Keratinocyte (primary cell): ENCODE results near the gene FRMPD2. TPM values are rescaled to one million over a fixed set of nuclear protein-coding genes. Genes with fewer than 3 reads are reported as not detected.

Experiments
- DNase-seq: peaks from one replicate; pipeline ENCODE4 v3.0.0-alpha.2; 2011; ENCODE audit warnings: low read depth, missing footprints, low spot score
- FAIRE-seq: peaks from 2 replicates; lab custom pipeline; 2011; peaks lifted over from hg19 to GRCh38; lab: Jason Lieb, UNC
- H2AFZ ChIP-seq: 2 replicates; pipeline ENCODE4 v1.6.0; 2012; ENCODE audit warnings: low read length, control low read depth, inconsistent platforms; ENCODE audit not compliant: control insufficient read depth
- H3K27ac ChIP-seq: 2 replicates; pipeline ENCODE4 v1.5.1; 2011; ENCODE audit warnings: low read length; ENCODE audit not compliant: control insufficient read depth, insufficient read depth
- H3K27me3 ChIP-seq: 3 replicates; pipeline ENCODE4 v1.6.0; 2011; ENCODE audit warnings: low read length; ENCODE audit not compliant: control insufficient read depth, insufficient read depth; ENCODE audit errors: extremely low read depth
- H3K36me3 ChIP-seq, 2 experiments: 2 replicates in 1 of 2; 3 replicates in 1 of 2; pipeline ENCODE4 v1.5.1; 2011; ENCODE audit warnings: low read length in 2 of 2, mild to moderate bottlenecking in 1 of 2; ENCODE audit not compliant: control insufficient read depth in 2 of 2, insufficient read depth in 2 of 2; ENCODE audit errors: extremely low read depth in 1 of 2
- H3K4me1 ChIP-seq: 3 replicates; pipeline ENCODE4 v1.5.1; 2011; ENCODE audit warnings: low read length; ENCODE audit not compliant: control insufficient read depth, insufficient read depth; ENCODE audit errors: extremely low read depth
- H3K4me2 ChIP-seq: 3 replicates; pipeline ENCODE4 v1.6.0; 2011; ENCODE audit warnings: low read depth, low read length; ENCODE audit not compliant: control insufficient read depth, insufficient read depth; ENCODE audit errors: extremely low read depth
- H3K4me3 ChIP-seq, 3 experiments: fragments of 200-600 bp in 1 of 3; sonication (generic) in 1 of 3; 2 replicates in 2 of 3; 3 replicates in 1 of 3; pipeline ENCODE4 v1.5.1; 2011 to 2016; ENCODE audit warnings: low read length in 3 of 3, mild to moderate bottlenecking in 3 of 3, control low read depth in 2 of 3, inconsistent platforms in 1 of 3, low read depth in 1 of 3, mixed read lengths in 1 of 3, mixed run types in 1 of 3, moderate library complexity in 1 of 3; ENCODE audit not compliant: control insufficient read depth in 2 of 3, insufficient read depth in 2 of 3; ENCODE audit errors: extremely low read depth in 1 of 3
- H3K79me2 ChIP-seq: 2 replicates; pipeline ENCODE4 v1.6.0; 2012; ENCODE audit warnings: low read length; ENCODE audit not compliant: control insufficient read depth, insufficient read depth
- H3K9ac ChIP-seq: 3 replicates; pipeline ENCODE4 v1.6.0; 2011; ENCODE audit warnings: low read length; ENCODE audit not compliant: control insufficient read depth, insufficient read depth; ENCODE audit errors: extremely low read depth
- H3K9me1 ChIP-seq: 3 replicates; pipeline ENCODE4 v1.6.0; 2011; ENCODE audit warnings: low read length; ENCODE audit not compliant: control insufficient read depth, insufficient read depth; ENCODE audit errors: extremely low read depth
- H3K9me3 ChIP-seq: 2 replicates; pipeline ENCODE4 v1.5.1; 2012; ENCODE audit warnings: low read depth, low read length; ENCODE audit not compliant: control insufficient read depth
- H4K20me1 ChIP-seq: 3 replicates; pipeline ENCODE4 v1.6.0; 2011; ENCODE audit warnings: low read length; ENCODE audit not compliant: control insufficient read depth, insufficient read depth; ENCODE audit errors: extremely low read depth
- CTCF ChIP-seq, 3 experiments: IDR thresholded peaks in 1 of 3; conservative IDR thresholded peaks in 1 of 3; optimal IDR thresholded peaks in 1 of 3; 2 replicates in 2 of 3; 3 replicates in 1 of 3; pipeline versions ENCODE3 to v1.5.1; 2011; ENCODE audit warnings: low read length in 3 of 3, mild to moderate bottlenecking in 3 of 3, moderate library complexity in 2 of 3, control low read depth in 1 of 3, inconsistent platforms in 1 of 3; ENCODE audit not compliant: insufficient read depth in 2 of 3; ENCODE audit errors: extremely low read depth in 1 of 3
- EZH2 ChIP-seq: IDR thresholded peaks from one replicate; pipeline ENCODE4 v1.6.1; 2012; ENCODE audit warnings: inconsistent platforms, mild to moderate bottlenecking, low read length, moderate library complexity
- dilution Hi-C: fragments of 300-500 bp; cut with MboI; formaldehyde crosslinking; loops from one replicate; pipeline ENCODE4 v1.7.0; 2020; ENCODE audit warnings: low sequenced_read_pairs; ENCODE audit not compliant: extremely low pct_ligation_motif_present
- polyA plus RNA-seq, 5 experiments: library from polyadenylated mRNA; depleted of rRNA in 3 of 5; stranded (reverse) in 3 of 5; stranded (forward) in 1 of 5; unstranded in 1 of 5; fragments of >200 nt; gene quantifications; 1 replicate in 1 of 5; 2 replicates in 3 of 5; 3 replicates in 1 of 5; pipeline versions ENCODE4 v1.2.1 to v1.2.3, GENCODE V29; 2011 to 2012; ENCODE audit warnings: missing spikeins in 2 of 5, low read depth in 1 of 5, low replicate concordance in 1 of 5

Gene FRMPD2
- polyA plus RNA-seq, 1 donor (not counting 4 experiments of a cell fraction or from before 2014, with no cell fraction given), result not detected

GRCh38 chr10:48210391-48210790, 64.1 kb downstream of the FRMPD2 start:
- peaks cover 14% of the 10 kb centered on the region for H3K27me3 ChIP-seq
- H3K27ac ChIP-seq, result no peak overlapping the region
- no peak overlapping the region for H3K4me2 ChIP-seq
- dilution Hi-C loops, result no loop called here
- H4K20me1 ChIP-seq, result no peaks in the 10 kb centered on the region
- no peak overlapping the region for H3K9ac ChIP-seq
- H3K9me3 ChIP-seq, result no peaks in the 10 kb centered on the region
- FAIRE-seq (no peak), DNase-seq (no peak)
- no peak for TF ChIP-seq CTCF (optimal IDR thresholded peaks at IDR 0.05 in 1 of 3, IDR thresholded peaks at IDR 0.05 in 1 of 3, conservative IDR thresholded peaks at IDR 0.05 in 1 of 3; ENCODE audit: extremely low read depth in 1 of 3, insufficient read depth in 2 of 3, low read length in 3 of 3)
- no peak for TF ChIP-seq EZH2
- H2AFZ ChIP-seq, result no peak overlapping the region
- no peaks in the 10 kb centered on the region for H3K9me1 ChIP-seq
- H3K79me2 ChIP-seq, result no peaks in the 10 kb centered on the region
- no peaks in the 10 kb centered on the region for H3K4me1 ChIP-seq
- no peaks in the 10 kb centered on the region for H3K36me3 ChIP-seq
- H3K4me3 ChIP-seq, result no peak overlapping the region

GRCh38 chr10:48209241-48209640, 65.3 kb downstream of the FRMPD2 start:
- Histone ChIP-seq H3K4me3 (no peak overlapping the region), H3K36me3 (no peaks in the 10 kb centered on the region), H2AFZ (no peak overlapping the region), H3K79me2 (no peaks in the 10 kb centered on the region), H3K4me1 (no peaks in the 10 kb centered on the region), H4K20me1 (no peaks in the 10 kb centered on the region), H3K27me3 (peaks cover 14% of the 10 kb centered on the region), H3K9me3 (no peaks in the 10 kb centered on the region), H3K9ac (no peak overlapping the region), H3K9me1 (no peaks in the 10 kb centered on the region), H3K4me2 (no peak overlapping the region), H3K27ac (no peak overlapping the region)
- TF ChIP-seq CTCF (optimal IDR thresholded peaks at IDR 0.05 in 1 of 3, IDR thresholded peaks at IDR 0.05 in 1 of 3, conservative IDR thresholded peaks at IDR 0.05 in 1 of 3; ENCODE audit: extremely low read depth in 1 of 3, insufficient read depth in 2 of 3, low read length in 3 of 3), result no peak
- no peak for TF ChIP-seq EZH2
- dilution Hi-C loops, result no loop called here
- no peak for FAIRE-seq
- DNase-seq, result no peak
